Measurements from ENCODE around the gene TTC9B. TPM values are rescaled to one million over a fixed set of nuclear protein-coding genes. Genes with fewer than 3 reads are reported as not detected.
A peak's percentile ranks its signal among the peaks of the same experiment; 100 is the strongest.

Gene TTC9B
- total RNA-seq (2014; rRNA removed; shearing (Covaris generic)) (0.35 and 0.63 TPM in 2 replicates), polyA plus RNA-seq (2016; fragmentation: Nextera tagmentation; extraction: Ambion mirVana) (0.23 and 1.0 TPM in 2 replicates)
- long read RNA-seq: 0 reads

- Mint-ChIP-seq H3K4me1 (peaks cover 9% of the 10 kb centered on the region), H3K36me3 (ENCODE audit: low read depth) (peaks cover 5% of the 10 kb centered on the region), H3K9me3 (peaks cover 9% of the 10 kb centered on the region), H3K27ac (no peak within 1 kb of the TSS), H3K27me3 (ENCODE audit: insufficient read depth, low read depth, poor library complexity) (peaks cover 34% of the 10 kb centered on the region), H3K4me3 (peak within 1 kb of the TSS; percentile 58)
- 0 out of 2 replicates have a peak, but pooled peaks cover 3% of the 10 kb centered on the region for H4K20me1 ChIP-seq (replicated peaks; ENCODE audit: insufficient read depth)
- H3K27ac ChIP-seq (ENCODE audit: low read depth): no peak within 1 kb of the TSS
- peak within 1 kb of the TSS; percentile 83; the same call in 1 of the 2 replicates for H2AFZ ChIP-seq
- H3K27me3 ChIP-seq (ENCODE audit: insufficient read depth): peaks cover 11% of the 10 kb centered on the region; the same call in 1 of the 2 replicates
- H3K9me2 ChIP-seq (ENCODE audit: insufficient read depth): no peaks in the 10 kb centered on the region
- peak within 1 kb of the TSS; percentile 84 for H3K4me2 ChIP-seq
- TF ChIP-seq JUNB (IDR thresholded peaks at IDR 0.05; ENCODE audit: unreplicated experiment) (no peak), ZNF114 (CRISPR knock-in tag; IDR thresholded peaks at IDR 0.05) (no peak), EZH2 (IDR thresholded peaks at IDR 0.05; ENCODE audit: low read depth, unreplicated experiment) (no peak), CTCF (conservative IDR thresholded peaks at IDR 0.05; ENCODE audit: low read depth in 2 of 2) (peak in 1 of 2 experiments; percentile 22; a peak in 2 of 4 replicates), ZNF331 (CRISPR knock-in tag; IDR thresholded peaks at IDR 0.05; ENCODE audit: low read depth) (no peak), EZH2phosphoT487 (IDR thresholded peaks at IDR 0.05; ENCODE audit: unreplicated experiment) (no peak), NANOG (IDR thresholded peaks at IDR 0.05; ENCODE audit: borderline replicate concordance) (no peak), STAT1 (IDR thresholded peaks at IDR 0.05; ENCODE audit: unreplicated experiment) (no peak), CREB1 (CRISPR knock-in tag; IDR thresholded peaks at IDR 0.05; ENCODE audit: low read depth) (peak; percentile 47; the same call in 1 of the 2 replicates), POLR2AphosphoS5 (IDR thresholded peaks at IDR 0.05; ENCODE audit: low read depth) (no peak)
- TF ChIP-seq, protein P1, sequence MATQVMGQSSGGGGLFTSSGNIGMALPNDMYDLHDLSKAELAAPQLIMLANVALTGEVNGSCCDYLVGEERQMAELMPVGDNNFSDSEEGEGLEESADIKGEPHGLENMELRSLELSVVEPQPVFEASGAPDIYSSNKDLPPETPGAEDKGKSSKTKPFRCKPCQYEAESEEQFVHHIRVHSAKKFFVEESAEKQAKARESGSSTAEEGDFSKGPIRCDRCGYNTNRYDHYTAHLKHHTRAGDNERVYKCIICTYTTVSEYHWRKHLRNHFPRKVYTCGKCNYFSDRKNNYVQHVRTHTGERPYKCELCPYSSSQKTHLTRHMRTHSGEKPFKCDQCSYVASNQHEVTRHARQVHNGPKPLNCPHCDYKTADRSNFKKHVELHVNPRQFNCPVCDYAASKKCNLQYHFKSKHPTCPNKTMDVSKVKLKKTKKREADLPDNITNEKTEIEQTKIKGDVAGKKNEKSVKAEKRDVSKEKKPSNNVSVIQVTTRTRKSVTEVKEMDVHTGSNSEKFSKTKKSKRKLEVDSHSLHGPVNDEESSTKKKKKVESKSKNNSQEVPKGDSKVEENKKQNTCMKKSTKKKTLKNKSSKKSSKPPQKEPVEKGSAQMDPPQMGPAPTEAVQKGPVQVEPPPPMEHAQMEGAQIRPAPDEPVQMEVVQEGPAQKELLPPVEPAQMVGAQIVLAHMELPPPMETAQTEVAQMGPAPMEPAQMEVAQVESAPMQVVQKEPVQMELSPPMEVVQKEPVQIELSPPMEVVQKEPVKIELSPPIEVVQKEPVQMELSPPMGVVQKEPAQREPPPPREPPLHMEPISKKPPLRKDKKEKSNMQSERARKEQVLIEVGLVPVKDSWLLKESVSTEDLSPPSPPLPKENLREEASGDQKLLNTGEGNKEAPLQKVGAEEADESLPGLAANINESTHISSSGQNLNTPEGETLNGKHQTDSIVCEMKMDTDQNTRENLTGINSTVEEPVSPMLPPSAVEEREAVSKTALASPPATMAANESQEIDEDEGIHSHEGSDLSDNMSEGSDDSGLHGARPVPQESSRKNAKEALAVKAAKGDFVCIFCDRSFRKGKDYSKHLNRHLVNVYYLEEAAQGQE (IDR thresholded peaks at IDR 0.05; ENCODE audit: unreplicated experiment): peak; percentile 93
- TF ChIP-seq, protein P2, sequence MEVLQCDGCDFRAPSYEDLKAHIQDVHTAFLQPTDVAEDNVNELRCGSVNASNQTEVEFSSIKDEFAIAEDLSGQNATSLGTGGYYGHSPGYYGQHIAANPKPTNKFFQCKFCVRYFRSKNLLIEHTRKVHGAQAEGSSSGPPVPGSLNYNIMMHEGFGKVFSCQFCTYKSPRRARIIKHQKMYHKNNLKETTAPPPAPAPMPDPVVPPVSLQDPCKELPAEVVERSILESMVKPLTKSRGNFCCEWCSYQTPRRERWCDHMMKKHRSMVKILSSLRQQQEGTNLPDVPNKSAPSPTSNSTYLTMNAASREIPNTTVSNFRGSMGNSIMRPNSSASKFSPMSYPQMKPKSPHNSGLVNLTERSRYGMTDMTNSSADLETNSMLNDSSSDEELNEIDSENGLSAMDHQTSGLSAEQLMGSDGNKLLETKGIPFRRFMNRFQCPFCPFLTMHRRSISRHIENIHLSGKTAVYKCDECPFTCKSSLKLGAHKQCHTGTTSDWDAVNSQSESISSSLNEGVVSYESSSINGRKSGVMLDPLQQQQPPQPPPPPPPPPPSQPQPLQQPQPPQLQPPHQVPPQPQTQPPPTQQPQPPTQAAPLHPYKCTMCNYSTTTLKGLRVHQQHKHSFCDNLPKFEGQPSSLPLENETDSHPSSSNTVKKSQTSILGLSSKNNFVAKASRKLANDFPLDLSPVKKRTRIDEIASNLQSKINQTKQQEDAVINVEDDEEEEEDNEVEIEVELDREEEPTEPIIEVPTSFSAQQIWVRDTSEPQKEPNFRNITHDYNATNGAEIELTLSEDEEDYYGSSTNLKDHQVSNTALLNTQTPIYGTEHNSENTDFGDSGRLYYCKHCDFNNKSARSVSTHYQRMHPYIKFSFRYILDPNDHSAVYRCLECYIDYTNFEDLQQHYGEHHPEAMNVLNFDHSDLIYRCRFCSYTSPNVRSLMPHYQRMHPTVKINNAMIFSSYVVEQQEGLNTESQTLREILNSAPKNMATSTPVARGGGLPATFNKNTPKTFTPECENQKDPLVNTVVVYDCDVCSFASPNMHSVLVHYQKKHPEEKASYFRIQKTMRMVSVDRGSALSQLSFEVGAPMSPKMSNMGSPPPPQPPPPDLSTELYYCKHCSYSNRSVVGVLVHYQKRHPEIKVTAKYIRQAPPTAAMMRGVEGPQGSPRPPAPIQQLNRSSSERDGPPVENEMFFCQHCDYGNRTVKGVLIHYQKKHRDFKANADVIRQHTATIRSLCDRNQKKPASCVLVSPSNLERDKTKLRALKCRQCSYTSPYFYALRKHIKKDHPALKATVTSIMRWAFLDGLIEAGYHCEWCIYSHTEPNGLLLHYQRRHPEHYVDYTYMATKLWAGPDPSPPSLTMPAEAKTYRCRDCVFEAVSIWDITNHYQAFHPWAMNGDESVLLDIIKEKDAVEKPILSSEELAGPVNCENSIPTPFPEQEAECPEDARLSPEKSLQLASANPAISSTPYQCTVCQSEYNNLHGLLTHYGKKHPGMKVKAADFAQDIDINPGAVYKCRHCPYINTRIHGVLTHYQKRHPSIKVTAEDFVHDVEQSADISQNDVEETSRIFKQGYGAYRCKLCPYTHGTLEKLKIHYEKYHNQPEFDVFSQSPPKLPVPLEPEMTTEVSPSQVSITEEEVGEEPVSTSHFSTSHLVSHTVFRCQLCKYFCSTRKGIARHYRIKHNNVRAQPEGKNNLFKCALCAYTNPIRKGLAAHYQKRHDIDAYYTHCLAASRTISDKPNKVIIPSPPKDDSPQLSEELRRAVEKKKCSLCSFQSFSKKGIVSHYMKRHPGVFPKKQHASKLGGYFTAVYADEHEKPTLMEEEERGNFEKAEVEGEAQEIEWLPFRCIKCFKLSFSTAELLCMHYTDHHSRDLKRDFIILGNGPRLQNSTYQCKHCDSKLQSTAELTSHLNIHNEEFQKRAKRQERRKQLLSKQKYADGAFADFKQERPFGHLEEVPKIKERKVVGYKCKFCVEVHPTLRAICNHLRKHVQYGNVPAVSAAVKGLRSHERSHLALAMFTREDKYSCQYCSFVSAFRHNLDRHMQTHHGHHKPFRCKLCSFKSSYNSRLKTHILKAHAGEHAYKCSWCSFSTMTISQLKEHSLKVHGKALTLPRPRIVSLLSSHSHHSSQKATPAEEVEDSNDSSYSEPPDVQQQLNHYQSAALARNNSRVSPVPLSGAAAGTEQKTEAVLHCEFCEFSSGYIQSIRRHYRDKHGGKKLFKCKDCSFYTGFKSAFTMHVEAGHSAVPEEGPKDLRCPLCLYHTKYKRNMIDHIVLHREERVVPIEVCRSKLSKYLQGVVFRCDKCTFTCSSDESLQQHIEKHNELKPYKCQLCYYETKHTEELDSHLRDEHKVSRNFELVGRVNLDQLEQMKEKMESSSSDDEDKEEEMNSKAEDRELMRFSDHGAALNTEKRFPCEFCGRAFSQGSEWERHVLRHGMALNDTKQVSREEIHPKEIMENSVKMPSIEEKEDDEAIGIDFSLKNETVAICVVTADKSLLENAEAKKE (CRISPR knock-in tag; IDR thresholded peaks at IDR 0.05): no peak
- H3F3A ChIP-seq (replicated peaks; ENCODE audit: low read depth): peaks cover 13% of the 10 kb centered on the region
- DNase-seq (ENCODE audit: low spot score) (peak; percentile 90), ATAC-seq (peak; percentile 49)
- H3K79me2 ChIP-seq (replicated peaks; ENCODE audit: insufficient read depth): no peaks in the 10 kb centered on the region
- peak within 1 kb of the TSS; percentile 57 for H3K4me3 ChIP-seq
- H3K4me1 ChIP-seq (ENCODE audit: insufficient read depth): no peaks in the 10 kb centered on the region; the same call in 1 of the 2 replicates
- H3K36me3 ChIP-seq (ENCODE audit: insufficient read depth): no peaks in the 10 kb centered on the region
These were observed at the start of gene TTC9B for GRCh38 chr19:40217934-40218890. TTC9B (minus strand) TSS chr19:40218384; CDS start chr19:40218381, 3 bp downstream.
